Measurements from ENCODE around the gene SYCP2L.

DNA sequence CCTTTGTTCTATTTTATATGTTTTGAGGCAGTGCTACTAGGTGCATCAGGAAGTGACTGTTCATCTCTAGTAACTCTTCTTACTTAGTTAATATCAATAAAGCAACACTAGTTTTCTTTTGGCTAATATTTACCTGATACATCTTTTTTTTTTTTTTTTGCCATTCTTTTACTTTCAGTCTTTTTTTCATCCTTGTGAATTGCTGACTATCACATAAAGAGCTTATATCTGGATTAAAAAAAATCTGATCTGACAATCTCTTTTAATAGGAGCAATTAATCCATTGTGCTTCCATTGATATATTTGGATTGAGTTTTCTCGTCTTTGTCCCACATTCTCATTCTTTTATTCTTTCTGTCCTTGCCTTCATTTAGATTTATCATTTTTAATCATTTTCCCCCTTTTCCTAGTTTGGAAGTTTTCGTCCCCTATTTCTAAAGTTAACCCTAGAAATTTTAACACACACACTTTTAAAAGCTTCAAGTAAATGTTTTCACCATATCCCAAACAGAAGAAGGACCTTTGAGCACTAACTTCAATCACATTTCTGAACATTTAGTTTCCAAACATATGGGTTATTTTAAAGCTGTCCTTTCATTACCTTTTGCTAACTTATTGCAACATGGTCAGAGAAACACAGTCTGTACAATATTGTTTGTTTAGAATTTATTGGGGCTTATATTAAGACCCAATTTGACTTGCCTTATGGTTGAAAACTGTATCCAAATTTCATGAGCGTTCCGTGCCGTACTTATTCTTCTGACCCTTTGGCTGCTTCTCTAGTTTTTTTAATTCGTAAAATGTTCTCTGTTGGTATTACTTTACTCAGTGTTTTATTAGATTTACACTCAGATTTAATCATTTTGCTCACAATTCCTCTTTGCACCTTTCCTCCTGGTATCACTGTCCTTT lies 63.0 kb downstream of the SYCP2L start:
- TF ChIP-seq, protein P1, sequence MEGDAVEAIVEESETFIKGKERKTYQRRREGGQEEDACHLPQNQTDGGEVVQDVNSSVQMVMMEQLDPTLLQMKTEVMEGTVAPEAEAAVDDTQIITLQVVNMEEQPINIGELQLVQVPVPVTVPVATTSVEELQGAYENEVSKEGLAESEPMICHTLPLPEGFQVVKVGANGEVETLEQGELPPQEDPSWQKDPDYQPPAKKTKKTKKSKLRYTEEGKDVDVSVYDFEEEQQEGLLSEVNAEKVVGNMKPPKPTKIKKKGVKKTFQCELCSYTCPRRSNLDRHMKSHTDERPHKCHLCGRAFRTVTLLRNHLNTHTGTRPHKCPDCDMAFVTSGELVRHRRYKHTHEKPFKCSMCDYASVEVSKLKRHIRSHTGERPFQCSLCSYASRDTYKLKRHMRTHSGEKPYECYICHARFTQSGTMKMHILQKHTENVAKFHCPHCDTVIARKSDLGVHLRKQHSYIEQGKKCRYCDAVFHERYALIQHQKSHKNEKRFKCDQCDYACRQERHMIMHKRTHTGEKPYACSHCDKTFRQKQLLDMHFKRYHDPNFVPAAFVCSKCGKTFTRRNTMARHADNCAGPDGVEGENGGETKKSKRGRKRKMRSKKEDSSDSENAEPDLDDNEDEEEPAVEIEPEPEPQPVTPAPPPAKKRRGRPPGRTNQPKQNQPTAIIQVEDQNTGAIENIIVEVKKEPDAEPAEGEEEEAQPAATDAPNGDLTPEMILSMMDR (IDR thresholded peaks at IDR 0.05 in 4 of 5, conservative IDR thresholded peaks at IDR 0.05 in 1 of 5), result no peak
- no peak for TF ChIP-seq POLR2A (IDR thresholded peaks at IDR 0.05)
